Natural killer cell treated with Interleukin-12 subunit alpha and Interleukin-12 subunit beta and Interleukin-15 and Interleukin-18, amount 100 ng/mL, for 72 hours (primary cell): ENCODE measurements around the gene IL17RA. TPM values are rescaled to one million over a fixed set of nuclear protein-coding genes. Genes with fewer than 3 reads are reported as not detected.

Experiments
- ATAC-seq, 2 donors: fragments of 150-1000 bp; cut with Tn5 transposase in 1 of 2; sonication (Bioruptor Pico), chemical (Tn5 transposase) in 1 of 2; 2 replicates each; pipeline ENCODE4 v1.10.0; 2021
- DNase-seq: peaks from one replicate; pipeline ENCODE4 v3.0.0; 2022; ENCODE audit warnings: low spot score
- H3K27ac Mint-ChIP-seq, 2 donors: 1 replicate in 1 of 2; 2 replicates in 1 of 2; pipeline ENCODE4 v1.8.0; 2022; ENCODE audit warnings: mixed read lengths in 2 of 2, mild to moderate bottlenecking in 1 of 2, moderate library complexity in 1 of 2
- H3K27me3 Mint-ChIP-seq, 2 donors: 1 replicate in 1 of 2; 2 replicates in 1 of 2; pipeline ENCODE4 v1.8.0; 2022; ENCODE audit warnings: mixed read lengths in 2 of 2
- H3K36me3 Mint-ChIP-seq: one replicate; pipeline ENCODE4 v1.8.0; 2022; ENCODE audit warnings: mixed read lengths
- H3K4me1 Mint-ChIP-seq, 2 donors: 1 replicate in 1 of 2; 2 replicates in 1 of 2; pipeline ENCODE4 v1.8.0; 2022; ENCODE audit warnings: low read depth in 2 of 2, mixed read lengths in 2 of 2, mild to moderate bottlenecking in 1 of 2
- H3K4me3 Mint-ChIP-seq: one replicate; pipeline ENCODE4 v1.8.0; 2022; ENCODE audit warnings: mixed read lengths
- H3K9me3 Mint-ChIP-seq: 2 replicates; pipeline ENCODE4 v1.8.0; 2022; ENCODE audit warnings: mixed read lengths
- total RNA-seq, 2 donors: library from RNA; stranded (reverse); gene quantifications; one replicate each; pipeline ENCODE4 v1.2.3, GENCODE V29; 2022

IL17RA gene
- total RNA-seq, 2 donors from 2014 or later, result 26.5 to 70.5 TPM

DNA sequence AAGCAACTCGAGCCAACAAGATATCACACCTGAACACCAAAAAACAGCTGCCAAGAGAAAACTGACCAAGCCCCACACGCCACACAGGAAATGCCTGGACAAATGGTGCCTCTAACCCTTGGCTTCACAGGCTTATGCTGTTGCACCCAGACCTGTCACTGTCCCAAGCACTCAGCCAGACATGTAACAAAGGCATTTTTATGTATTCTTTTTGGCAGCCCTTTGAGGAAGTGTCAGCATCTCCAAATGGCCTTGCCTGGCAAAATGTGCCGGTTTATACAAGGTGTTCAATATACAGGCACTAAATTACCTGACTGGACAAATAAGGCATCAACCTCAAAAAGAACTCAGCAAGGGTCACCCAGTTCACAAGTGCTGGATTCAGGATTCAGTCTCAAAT, 68.2 kb downstream of the IL17RA start:
- DNase-seq (no peak), ATAC-seq (no peak)
- H3K4me3 Mint-ChIP-seq, result no peak overlapping the region
- H3K36me3 Mint-ChIP-seq, result no peaks in the 10 kb centered on the region
- H3K4me1 Mint-ChIP-seq, result peaks cover 12 to 20% of the 10 kb centered on the region in 2 donors
- no peaks in the 10 kb centered on the region for H3K9me3 Mint-ChIP-seq
- H3K27me3 Mint-ChIP-seq, result no peaks in the 10 kb centered on the region
- no peak overlapping the region for H3K27ac Mint-ChIP-seq

DNA sequence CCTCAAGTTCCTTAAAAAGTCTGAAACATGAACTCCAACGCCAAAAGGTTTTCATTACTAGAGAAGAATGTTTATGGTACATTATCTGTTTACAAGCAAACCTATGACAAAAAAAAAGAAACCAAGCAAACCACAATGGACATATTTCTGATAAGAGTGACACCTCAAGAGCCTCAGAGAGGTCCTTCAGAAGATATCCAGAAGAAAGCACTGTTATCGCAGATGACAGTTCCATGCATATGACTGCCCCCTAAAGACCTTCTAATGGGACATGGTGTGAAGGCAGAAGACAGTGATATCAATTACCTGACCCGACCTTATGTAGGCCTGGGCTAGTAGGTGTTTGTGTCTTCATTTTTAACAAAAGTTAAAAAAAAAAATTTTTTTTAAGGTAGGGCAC, 71.1 kb downstream of the IL17RA start:
- Mint-ChIP-seq H3K27ac (no peak overlapping the region), H3K9me3 (no peaks in the 10 kb centered on the region), H3K36me3 (no peaks in the 10 kb centered on the region), H3K4me1 (peaks cover 18 to 22% of the 10 kb centered on the region in 2 donors), H3K4me3 (peak overlapping the region; percentile 20), H3K27me3 (no peaks in the 10 kb centered on the region)
- ATAC-seq, result no peak
- DNase-seq, result no peak

DNA sequence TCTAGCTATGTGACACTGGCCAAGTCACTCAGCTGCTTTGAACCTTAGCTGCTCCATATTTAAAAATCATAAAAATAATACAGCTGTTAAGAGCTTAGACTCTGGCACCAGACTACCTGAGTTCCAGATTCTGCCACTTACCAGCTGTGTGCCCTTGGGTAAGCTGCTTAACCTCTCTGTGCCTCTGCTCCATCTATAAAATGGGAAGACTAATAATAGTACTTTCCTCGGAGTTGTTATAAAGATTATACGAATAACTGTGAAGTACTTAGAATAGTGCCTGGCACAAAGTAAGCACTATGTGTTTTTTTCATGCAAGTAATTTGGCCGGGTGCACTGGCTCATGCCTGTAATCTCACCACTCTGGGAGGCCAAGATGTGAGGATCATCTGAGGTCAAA, 72.9 kb downstream of the IL17RA start:
- H3K27ac Mint-ChIP-seq, result no peak overlapping the region
- H3K4me1 Mint-ChIP-seq, result peaks cover 12 to 16% of the 10 kb centered on the region in 2 donors
- H3K27me3 Mint-ChIP-seq, result no peaks in the 10 kb centered on the region
- peak overlapping the region; percentile 87 for H3K4me3 Mint-ChIP-seq
- DNase-seq (no peak), ATAC-seq (no peak)
- no peaks in the 10 kb centered on the region for H3K36me3 Mint-ChIP-seq
- H3K9me3 Mint-ChIP-seq, result no peaks in the 10 kb centered on the region

DNA sequence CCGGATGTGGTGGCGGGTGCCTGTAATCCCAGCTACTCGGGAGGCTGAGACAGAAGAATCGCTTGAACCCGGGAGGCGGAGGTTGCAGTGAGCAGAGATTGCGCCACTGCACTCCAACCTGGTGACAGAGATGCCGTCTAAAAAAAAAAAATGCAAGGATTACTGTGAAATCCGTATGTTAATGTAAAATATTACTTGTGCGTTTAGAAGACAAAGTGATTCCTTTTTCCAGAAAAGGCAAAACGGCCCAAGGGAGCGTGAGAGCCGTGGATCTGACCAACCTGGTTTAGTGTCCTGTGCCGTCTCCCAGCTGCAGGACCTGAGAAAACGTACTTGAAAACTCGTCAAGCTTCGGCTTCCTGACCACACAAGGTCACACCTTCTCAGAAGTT, 73.4 kb downstream of the IL17RA start:
- no peaks in the 10 kb centered on the region for H3K27me3 Mint-ChIP-seq
- DNase-seq (no peak), ATAC-seq (no peak)
- H3K36me3 Mint-ChIP-seq, result no peaks in the 10 kb centered on the region
- H3K4me3 Mint-ChIP-seq, result peak overlapping the region; percentile 87
- H3K27ac Mint-ChIP-seq, result peak overlapping the region; percentile 57 to 58
- peaks cover 12 to 16% of the 10 kb centered on the region in 2 donors for H3K4me1 Mint-ChIP-seq
- H3K9me3 Mint-ChIP-seq, result no peaks in the 10 kb centered on the region

DNA sequence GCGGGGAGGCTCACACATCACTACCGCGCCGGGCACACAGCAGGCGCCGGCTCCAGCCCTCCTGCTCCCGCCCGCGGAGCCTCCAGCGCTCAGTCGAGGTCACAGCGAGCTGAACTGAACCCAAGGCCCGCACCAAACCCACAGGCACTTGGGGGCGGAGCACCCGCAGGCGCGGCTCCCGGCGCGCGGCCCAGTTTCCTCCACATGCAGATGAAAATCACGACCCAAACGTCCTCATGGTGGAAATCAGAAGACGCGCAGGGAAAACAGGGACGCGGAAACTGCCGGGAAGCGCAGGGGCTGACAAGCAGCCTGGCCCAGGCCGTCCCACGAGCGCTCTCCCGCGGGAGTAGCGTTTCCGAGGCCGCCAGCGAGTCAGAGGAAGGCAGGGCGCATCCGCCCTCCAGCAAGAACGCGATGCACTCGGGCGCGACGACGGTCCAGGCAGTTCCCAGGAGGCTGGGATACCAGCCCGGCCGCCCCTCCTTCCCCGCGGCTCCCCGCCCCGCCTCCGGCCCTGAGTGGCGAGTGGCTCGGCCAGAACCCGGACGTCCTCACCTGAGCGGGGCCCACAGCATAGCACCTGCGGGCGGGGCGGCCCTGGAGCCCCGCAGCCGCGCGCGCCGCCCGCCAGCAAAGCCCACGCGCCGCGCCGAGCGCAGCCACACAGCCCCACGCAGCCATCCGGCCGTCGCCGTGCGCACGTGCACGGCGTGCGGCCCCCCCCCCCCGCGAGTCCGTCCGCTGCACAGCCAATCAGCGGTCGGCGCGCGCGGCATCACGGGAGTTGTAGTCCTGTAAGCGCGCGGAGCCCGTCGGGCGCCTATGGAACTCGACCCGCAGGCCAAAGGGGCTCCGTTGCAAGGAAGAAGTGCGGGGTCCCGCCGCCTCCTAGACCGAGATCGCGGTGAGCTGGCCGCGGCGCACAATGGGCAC, 74.0 kb downstream of the IL17RA start, which contains the start of gene HDHD5:
Gene HDHD5, minus strand, starts transcription at position 710 of the 936 bp plus-strand sequence. Its CDS starts 26 bp downstream, at position 684.
- DNase-seq, result peak; percentile 90
- peak; percentile 95 to 96 for ATAC-seq
- H3K36me3 Mint-ChIP-seq, result no peaks in the 10 kb centered on the region
- peaks cover 12 to 14% of the 10 kb centered on the region in 2 donors for H3K4me1 Mint-ChIP-seq
- no peaks in the 10 kb centered on the region for H3K27me3 Mint-ChIP-seq
- peak within 1 kb of the TSS; percentile 57 to 58 for H3K27ac Mint-ChIP-seq
- no peaks in the 10 kb centered on the region for H3K9me3 Mint-ChIP-seq
- H3K4me3 Mint-ChIP-seq, result peak within 1 kb of the TSS; percentile 87

DNA sequence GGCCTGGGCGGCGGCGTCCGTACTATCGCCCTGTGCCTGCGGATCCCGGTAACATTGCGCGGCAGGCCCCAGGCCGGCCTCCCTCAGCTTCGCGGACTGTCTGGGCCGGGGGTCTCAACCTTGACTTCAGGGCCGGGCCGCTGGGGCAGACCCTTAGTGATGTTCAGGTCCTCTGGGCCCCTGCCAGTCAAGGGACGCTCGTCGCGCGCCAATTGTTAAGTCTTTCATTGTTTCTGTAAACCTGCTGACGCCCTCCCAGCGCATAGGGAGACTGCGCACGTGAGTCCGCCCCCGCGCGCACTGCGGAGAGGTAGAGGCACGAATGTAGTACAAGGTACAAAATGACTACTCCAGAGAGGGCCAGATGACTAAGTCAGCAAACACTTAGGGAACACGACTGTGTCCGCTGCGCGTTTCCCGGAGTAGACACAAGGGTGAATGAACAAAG, 74.7 kb downstream of the IL17RA start:
- Mint-ChIP-seq H3K36me3 (no peaks in the 10 kb centered on the region), H3K4me1 (peaks cover 12 to 14% of the 10 kb centered on the region in 2 donors), H3K27ac (peak overlapping the region; percentile 25 to 37), H3K27me3 (no peaks in the 10 kb centered on the region), H3K9me3 (no peaks in the 10 kb centered on the region), H3K4me3 (peak overlapping the region; percentile 84)
- ATAC-seq (peak in 1 of 2 donors; percentile 22), DNase-seq (no peak)

DNA sequence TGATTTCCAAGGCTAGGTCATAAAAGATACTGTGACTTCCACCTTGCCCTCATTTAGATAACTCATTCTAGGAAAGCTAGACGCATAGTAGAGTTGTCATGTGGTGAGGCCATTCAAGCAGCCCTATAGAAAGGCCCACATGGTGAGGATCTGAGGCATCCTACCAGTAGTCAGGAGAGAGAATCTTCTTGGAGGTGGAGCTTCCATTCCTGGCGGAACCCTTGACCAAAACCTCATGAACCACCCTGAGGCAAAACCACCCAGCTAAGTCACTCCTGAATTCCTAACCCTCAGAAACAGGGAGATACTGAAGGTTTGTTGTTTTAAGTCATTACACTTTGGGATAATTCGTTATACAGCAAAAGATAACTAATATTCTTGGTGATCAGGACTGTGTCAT, 77.2 kb downstream of the IL17RA start:
- Mint-ChIP-seq H3K27me3 (no peaks in the 10 kb centered on the region), H3K9me3 (no peaks in the 10 kb centered on the region), H3K27ac (no peak overlapping the region), H3K4me3 (no peak overlapping the region), H3K36me3 (no peaks in the 10 kb centered on the region), H3K4me1 (peaks cover 6 to 9% of the 10 kb centered on the region in 2 donors)
- no peak for ATAC-seq
- DNase-seq, result no peak

DNA sequence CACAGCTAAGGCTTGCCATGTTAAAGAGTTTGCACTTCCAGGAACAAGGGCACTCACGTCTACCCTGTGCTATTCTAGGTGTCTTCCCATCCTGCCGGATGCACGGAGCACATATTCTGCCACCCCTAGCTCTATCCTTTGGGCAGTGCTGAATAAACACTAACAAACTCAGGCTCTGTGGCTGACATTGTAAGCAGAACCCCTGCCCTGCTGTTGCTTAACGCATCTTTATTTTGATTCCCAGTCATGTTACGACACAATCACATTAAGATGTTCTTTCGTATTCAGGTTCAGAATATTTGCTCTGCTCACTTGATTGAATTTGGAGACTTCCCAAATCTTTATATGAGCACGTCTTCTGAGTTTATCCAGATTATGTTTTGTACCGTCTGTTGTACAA, 77.9 kb downstream of the IL17RA start:
- H3K36me3 Mint-ChIP-seq, result no peaks in the 10 kb centered on the region
- no peak for DNase-seq
- H3K4me1 Mint-ChIP-seq, result peaks cover 6 to 9% of the 10 kb centered on the region in 2 donors

DNA sequence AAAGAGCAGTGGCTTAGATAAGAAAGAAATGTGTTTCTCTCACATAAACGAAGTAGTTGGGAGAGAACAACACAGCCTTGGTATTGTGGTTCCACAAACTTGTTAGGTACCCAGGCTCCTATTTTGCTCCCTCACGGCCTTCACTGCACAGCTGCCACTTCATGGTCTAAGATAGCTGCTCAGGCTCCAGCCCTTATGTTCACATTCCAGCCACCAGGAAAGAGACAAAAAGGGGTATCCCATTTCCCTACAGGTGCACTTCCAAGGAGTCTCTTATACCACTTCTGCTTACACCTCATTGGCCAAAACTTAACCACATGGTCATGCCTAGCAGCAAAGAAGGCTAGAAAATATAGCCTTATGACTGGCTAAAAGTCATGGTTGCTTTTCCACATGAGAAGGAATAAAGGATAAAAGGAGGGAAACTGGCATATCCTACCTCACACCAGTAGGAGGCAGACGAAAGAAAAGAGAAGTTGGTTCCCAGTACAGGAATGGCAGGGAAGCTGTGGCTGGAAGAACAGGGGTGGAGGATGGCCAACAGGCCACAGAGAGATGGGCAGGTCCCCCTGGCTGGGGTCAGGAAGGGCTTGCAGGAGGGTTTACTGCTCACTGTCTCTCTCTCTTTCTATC, 79.7 kb downstream of the IL17RA start:
- DNase-seq, result no peak
- Mint-ChIP-seq H3K4me1 (peaks cover 5 to 6% of the 10 kb centered on the region in 2 donors), H3K27me3 (peaks cover 0 to 5% of the 10 kb centered on the region in 2 donors), H3K9me3 (no peaks in the 10 kb centered on the region), H3K36me3 (no peaks in the 10 kb centered on the region), H3K4me3 (no peak overlapping the region), H3K27ac (no peak overlapping the region)
- no peak for ATAC-seq

More for the DNA sequence above, 77.9 kb downstream of the IL17RA start:
- Mint-ChIP-seq H3K27ac (no peak overlapping the region), H3K4me3 (no peak overlapping the region), H3K9me3 (no peaks in the 10 kb centered on the region), H3K27me3 (peaks cover 0 to 4% of the 10 kb centered on the region in 2 donors)
- no peak for ATAC-seq

Other genes starting within 250 kb of the IL17RA start
- not detected for gene GAB4, start 76.8 kb upstream of the IL17RA start, total RNA-seq
- gene TMEM121B, start 36.4 kb downstream of the IL17RA start, total RNA-seq, result under 1 TPM; 0.14 to 0.31 TPM
- 10 to 100 TPM; 29.6 to 32.7 TPM for gene HDHD5, start 74.3 kb downstream of the IL17RA start, total RNA-seq
- 10 to 100 TPM; 18.0 to 18.9 TPM for gene ADA2, start 134.4 kb downstream of the IL17RA start, total RNA-seq